Head of caudate nucleus (tissue), 42 donors: ENCODE measurements around the gene RAB28.
"Not testable (repeated sequence)": the region's sequence is repeated elsewhere in the genome, so short reads cannot be mapped to it uniquely, and the experiment has no call there.

Experiments used
- DNase-seq, 42 donors: peaks; one replicate each; pipeline versions ENCODE4 v3.0.0 to v3.0.0-alpha.2; 2020 to 2021; ENCODE audit warnings: mixed read lengths in 7 of 42
- intact Hi-C: fragments of 100-400 bp; cut with DNase I; formaldehyde crosslinking; loops from one replicate; pipeline ENCODE4 v1.15.0; 2022

RAB28 gene

DNA sequence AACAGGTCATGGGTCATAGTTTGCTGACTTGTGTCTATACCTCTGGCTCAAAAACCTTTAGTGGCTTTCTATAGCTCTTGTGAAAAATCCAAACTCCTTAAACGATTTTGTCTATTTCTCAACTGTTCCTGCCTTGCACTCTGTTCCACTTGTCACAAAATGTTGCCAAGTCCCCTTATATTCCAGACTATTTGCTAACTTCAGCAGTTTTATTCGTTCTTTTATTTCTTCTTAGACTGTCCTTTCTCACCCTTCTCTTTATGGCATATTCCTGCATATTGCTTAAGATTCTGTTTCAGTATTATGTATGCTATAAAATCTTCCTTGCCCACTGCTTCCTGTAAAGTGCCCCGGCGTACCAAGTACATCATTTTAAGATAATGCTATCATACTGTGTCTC, 80.8 kb downstream of the RAB28 start:
- no peak for DNase-seq
- intact Hi-C loops = no loop called here

DNA sequence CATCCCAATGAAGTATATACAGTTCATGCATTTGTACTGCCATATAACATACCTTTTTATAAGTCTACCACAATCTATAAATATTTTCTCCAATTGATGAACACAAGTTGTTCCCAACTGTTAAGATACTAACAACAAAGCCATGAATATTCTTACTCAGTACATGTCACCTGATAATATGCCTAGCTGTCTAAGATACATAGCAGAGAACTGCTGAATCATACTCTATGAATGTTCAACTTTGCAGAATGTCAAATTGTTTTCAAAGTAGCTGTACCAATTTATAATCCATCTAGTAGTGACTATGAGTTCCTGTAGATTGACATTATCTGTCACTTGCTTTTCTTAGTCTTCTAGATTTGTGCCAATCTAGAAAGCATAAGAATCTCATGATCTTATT, 84.9 kb downstream of the RAB28 start:
- no peak for DNase-seq
- intact Hi-C loops = no loop called here

DNA sequence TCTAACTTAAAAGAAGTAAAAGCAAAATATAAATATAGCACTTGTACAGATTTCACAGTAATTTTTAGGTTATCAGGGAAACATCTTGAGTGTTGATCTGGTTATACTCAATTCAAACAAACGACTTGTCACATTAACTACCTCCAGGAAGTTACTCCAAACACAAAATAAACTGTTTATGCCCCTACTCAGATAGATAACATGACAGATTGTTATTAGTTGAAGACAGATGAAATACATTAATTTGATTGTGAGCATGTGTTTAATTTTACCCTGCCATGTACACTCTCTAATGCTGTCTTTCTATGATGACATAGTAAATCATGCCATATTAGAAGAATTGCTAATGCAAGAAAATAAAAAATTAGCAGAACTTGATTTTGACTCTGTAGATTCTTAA, 88.0 kb downstream of the RAB28 start:
- intact Hi-C loops = no loop called here

DNA sequence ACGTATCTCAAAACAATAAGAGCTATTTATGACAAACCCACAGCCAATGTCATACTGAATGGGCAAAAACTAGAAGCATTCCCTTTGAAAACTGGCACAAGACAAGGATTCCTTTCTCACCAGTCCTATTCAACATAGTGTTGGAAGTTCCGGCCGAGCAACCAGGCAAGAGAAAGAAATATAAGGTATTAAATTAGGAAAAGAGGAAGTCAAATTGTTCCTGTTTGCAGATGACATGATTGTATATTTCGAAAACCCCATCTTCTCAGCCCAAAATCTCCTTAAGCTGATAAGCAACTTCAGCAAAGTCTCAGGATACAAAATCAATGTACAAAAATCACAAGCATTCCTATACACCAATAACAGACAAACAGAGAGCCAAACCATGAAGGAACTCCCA, 94.2 kb downstream of the RAB28 start:
- DNase-seq, intact Hi-C loops: not testable (repeated sequence)

More for the DNA sequence above, 88.0 kb downstream of the RAB28 start:
- DNase-seq = no peak

DNA sequence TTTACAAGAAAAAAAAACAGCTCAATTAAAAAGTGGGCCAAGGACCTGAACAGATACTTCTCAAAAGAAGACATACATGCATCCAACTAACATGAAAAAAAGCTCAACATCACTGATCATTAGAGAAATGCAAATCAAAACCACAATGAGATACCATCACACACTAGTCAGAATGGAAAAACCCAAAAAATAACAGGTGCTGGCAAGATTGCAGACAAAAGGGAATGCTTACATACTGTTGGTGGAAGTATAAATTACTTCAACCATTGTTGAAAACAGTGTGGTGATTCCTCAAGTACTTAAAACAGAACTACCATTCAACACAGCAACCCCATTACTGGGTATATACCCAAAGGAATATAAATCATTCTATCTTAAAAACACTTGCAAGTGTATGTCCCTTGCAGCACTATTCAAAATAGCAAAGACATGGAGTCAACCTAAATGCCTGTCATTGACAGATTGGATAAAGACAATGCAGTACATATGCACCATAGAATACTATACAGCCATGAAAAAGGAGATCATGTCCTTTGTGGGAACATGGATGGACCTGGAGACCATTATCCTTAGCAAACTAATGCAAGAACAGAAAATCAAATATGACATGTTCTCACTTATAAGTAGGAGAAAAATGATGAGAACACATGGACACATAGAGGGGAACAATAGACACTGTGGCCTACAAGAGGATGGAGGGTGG, 97.6 kb downstream of the RAB28 start:
- no peak for DNase-seq
- intact Hi-C loops = no loop called here

DNA sequence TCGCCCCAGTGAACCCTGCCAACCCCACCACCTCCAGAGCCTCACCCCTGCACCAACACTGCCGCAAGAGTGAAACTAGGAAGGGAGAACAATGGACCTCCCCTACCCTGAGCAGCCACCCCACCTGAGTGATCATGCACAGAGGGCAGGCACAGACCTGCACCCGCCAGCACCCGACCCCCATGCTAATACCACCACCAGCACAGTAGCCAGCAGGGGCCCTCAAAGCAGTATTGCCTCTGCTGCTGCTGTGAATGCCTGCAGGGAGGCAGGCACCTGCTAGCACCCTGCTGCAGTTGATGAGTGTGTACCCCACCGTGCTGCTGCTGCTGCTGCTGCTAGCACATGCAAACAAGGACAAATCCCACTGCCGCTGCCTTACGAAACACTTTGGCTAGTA, 100.1 kb downstream of the RAB28 start:
- intact Hi-C loops = no loop called here
- no peak for DNase-seq

DNA sequence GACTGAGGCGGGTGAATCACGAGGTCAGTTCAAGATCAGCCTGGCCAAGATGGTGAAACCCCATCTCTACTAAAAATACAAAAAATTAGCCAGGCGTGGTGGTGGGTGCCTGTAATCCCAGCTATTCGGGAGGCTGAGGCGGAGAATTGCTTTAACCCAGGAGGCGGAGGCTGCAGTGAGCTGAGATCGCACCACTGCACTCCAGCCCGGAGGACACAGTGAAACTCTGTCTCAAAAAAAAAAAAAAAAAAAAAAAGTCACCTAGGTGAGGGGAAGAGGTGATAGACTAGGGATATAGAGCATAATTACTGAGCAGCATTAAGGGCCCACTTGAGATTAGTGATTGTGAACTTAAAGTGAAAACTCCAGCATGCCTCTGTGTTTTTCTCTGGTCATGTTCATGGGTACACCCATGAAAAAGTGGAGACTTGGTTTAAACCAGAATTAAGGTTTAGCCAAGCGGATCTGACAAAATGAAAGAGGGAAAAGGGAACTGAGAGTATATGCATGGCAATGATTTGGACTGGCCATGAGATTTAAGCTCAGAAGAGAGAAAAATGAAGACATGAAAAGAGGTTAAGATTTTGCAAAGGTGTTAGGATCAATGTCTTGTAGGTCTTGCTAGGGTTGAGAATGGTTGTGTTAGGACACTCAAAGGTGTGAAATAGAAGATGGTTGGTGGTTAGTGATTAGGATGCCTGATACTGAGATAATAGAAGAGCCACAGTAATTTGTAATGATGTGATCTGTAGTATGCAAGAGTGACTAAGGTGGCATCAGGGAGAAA, 105.0 kb downstream of the RAB28 start:
- DNase-seq = no peak
- intact Hi-C loops = no loop called here

DNA sequence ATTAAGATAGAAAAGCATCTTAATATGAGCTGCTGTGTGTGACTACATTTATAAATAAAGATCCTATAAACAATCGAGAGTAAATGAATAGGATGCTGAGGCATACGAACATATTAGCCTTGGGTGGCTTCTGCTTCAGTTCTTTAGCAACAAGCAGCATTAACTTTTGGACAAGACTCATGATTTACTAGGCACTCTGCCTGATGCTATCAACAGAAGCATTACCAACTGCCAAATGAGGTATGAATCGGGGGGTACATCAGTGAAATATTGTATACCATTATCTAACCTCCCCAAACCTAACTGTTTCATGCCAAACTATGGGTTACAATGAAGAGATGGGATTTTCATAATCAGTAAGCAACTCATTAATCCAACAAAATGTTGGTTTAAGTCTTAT, 113.1 kb downstream of the RAB28 start:
- intact Hi-C loops = no loop called here
- DNase-seq = no peak

DNA sequence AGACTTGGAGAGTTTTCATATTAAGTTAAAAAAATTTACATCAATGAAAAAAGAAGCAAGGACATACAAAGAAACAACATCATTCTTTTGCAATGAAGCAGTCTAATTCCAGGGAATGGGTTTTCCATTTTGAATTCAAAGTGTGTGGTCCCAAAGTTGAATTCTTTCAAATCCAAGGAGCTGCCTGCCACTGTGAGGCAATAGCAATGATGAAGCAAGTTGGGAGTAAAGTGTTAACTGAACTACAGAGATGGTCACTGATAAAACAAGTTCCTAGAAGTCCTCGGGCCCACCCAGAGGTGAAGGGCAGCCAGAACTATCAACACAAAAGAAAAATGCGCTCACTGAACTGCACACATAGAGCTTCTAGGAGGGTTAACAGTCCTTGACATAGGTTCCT, 115.9 kb downstream of the RAB28 start:
- DNase-seq = no peak
- intact Hi-C loops = no loop called here

DNA sequence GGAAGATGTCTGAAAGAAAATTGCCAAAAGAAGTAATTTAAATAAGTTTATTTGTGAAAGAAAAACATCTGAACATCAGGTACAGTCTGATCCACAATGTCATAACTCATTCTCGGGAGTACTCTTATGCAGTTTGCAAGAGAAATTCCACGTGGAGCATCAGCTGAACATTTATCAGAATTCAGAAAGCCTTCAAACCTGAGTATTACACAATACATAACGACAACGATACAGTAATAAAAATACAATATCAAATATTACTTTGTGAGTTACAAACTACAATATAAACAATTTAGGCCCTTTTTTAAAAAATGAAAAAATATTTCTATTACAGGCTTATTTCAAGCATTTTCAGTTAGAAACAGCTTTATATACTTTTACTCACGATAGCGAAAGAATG, 116.4 kb downstream of the RAB28 start:
- DNase-seq = no peak
- intact Hi-C loops = no loop called here

DNA sequence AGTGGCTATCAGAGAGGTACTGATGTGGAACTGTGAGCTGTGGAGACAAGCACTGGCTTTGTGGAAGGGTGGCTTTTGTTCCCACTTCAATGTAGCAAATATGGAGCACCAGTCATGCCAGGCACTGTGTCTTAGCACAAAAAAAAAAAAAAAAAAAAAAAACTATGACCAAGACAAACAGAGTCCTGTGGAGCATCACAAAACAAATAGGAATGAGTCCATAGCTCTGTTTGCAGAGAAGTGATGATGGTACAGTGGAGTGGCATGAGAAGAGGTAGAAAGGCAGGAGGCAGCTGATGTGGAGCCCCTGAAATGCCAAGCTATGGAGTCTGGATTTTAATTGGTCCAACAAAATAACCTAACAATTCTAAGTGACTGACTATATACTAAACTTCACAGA, 116.9 kb downstream of the RAB28 start:
- DNase-seq = no peak
- intact Hi-C loops = no loop called here

DNA sequence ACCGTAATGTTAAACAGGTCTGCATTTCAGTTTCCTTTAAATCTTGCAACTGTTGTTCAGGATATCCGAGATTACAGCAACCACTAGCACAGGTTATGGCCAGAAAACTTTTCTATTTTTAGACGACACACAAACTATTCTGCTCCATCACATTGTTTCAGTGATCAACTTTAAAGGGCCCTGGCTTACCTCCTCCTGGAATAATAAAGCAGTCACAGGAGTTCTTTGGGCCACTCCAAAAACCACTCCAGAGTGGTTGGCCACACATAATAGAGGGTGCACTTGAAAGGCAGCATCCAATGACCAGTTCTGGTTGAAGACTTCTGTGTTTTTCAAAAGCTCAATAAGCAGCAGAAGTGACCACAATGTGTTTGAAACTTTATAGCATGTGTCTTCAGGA, 118.9 kb downstream of the RAB28 start:
- DNase-seq = no peak
- intact Hi-C loops = no loop called here

DNA sequence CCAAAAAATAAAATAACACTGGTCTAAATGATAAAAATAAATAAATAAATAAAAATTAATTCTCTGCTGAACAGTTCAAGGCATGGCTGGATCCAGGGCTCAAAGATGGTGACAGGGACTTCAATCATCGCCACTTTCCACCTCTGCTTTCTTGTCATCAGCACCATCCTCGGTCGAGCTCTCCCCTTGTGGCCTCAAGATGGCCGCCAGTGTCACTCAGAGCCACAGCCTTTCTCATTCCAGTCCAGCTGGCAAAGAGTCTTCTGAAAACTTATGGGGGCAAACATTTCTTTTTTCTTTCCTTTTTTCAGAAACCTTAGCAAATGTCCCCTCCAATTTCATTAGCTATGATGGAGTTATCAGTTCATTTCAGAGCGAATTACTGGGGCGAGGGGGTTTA, 119.5 kb downstream of the RAB28 start:
- intact Hi-C loops = no loop called here
- no peak for DNase-seq

DNA sequence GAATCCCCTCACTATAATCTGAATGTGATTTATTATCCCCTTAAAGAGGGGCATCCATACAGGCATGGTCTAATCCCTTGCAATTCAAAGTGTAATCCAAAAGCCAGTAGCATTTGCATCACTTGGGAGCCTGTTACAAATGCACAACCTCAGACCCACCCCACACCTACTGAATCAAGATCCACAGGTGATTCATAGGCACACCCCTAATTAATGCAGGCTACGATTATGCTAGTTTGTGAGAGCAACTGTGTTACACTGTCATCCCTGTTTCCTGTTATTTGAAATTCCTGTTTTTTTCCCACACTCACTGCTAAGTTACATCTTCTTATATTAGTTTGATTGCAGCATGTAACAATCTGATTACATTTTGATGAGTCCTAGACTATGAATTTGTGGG, 120.0 kb downstream of the RAB28 start:
- peak in 4 of 42 donors; percentile 2 to 25 (median 15) for DNase-seq
- intact Hi-C loops = no loop called here

DNA sequence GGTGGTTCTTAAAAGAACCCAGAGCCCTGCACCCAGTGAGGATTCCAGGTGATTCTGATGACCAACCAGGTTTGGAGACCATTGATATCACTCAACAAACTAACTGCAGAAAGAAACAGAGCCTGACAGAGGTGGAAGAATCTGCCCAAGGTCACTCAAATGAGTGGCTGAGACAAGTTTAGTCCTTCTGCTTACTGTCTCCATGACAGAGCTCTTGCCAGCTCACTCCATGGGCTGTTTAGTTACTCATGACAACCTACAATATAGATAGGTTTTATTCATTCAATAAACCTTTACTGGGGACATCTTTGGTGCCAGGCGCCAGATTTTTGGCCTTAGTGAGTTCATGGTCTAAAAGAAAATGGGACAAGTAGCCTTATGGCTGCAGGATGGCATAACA, 124.3 kb downstream of the RAB28 start:
- intact Hi-C loops = no loop called here

DNA sequence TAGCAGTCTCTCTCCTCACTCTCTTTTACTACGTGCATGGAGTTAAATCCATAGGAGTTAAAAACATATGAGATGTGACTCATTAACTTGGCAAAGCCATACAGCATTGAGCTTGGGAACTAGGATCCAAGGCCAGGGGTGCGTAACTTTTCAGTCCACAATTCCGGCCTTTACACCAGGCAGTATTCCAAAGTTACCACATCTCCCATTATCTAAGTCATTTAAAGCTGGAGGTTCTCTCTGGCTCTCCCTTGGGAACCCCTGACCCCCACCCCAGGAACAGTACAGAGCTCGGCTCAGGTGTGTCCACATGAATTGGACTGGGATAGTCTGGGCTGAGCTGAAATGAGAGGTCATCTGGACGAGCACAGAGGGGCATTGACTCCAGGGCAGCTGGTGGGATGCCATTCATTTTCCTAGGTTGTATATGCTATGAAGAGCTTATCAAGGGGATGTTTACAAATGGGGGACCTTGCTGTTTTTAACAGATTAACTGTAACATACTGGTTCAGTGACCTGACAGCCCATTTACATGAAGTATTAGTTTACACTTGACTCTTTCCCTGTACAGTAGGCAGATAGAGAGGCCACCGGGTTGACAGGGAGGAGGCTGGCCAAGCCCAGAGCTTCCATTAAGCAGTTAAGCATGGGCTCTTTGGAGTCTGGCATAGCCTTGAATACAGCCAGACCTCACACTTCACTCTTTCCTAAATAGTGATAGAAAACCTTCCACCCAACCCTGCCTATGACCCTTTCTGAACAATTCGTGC, 128.8 kb downstream of the RAB28 start:
- DNase-seq = no peak
- intact Hi-C loops = no loop called here

More for the DNA sequence above, 124.3 kb downstream of the RAB28 start:
- no peak for DNase-seq

DNA sequence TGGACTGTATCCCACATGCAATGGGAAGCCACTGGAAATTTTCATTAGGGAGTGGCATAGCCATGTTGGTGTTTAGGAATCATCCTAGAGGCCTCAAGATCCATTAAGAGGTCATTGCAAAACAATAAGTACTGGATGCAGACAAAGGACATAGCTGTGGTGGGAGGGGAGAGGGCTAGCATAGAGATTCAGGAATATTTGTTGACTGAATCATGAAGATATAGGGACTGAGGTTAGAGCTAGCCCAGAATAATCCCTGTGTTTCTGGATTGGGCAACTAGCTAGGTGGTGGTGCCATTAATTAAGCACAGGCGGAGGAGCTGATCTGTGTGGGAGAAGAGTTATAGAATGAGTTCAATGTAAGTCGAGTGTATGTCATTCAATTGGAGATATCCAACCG, 135.0 kb downstream of the RAB28 start:
- intact Hi-C loops = no loop called here
- DNase-seq = no peak

DNA sequence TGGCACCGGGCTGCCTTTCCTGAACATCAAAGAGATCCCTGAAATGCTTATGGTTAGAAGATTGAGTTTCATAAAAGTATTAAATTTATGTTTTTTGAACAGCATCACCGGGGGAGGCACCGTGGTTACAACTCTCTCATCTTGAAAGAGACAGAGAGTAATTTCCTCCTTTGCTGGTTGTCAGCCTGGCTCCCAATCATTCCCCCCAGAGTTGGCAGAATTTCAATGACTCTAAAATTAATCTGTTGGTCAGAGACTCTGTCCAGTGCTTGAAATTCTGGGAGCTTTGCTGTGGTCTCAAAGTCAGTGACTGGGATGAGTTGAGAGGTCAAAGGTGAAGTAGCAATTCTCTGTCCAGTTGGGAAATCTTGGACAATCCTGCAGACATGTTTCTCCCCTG, 135.9 kb downstream of the RAB28 start:
- intact Hi-C loops = no loop called here
- DNase-seq = no peak

DNA sequence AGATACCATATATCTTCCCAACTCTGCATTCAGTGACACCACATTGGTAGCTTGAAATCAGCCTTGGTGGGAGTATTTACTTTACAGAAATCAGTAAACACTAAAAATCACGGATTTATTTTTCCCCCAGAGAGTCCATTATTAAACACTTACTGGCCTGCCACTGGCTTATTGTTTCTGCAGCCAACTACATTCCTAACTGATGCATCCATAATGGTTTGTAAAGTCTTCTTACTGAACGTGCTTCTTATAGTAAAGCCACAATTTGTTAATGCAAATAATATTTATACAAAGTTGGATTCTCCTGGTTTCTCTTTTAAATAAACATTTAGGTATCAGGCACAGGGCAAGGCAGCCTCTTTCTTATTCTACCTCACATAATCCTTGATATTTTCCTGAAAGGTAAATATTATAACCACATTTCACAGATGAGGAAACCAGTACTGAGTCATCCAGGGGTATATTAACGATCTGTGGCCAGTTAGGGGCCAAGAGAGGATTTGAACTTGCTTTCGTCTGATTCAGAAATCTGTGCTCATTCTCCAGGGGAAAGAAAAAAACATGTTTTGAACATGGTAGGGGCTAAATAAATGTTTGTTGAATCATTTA, 136.5 kb downstream of the RAB28 start:
- no peak for DNase-seq
- intact Hi-C loops = no loop called here

DNA sequence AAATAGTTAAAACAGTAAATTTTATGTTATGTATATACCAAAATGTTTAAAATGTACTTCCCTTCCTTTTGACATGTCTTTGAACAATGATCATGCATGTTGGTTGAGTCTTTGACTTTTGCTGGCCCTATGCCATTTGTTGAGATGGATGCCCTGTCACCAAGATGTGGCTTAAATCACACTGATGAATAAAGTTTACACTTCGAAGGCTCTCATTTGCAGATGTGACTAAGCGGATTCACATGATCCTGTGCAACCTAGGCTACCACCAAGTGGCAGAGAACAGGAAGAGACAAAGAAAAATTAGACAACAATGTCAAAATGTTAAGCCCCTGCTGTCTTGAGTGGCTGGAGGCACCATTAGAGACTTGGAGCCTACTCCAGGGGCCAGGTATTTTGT, 139.9 kb downstream of the RAB28 start:
- DNase-seq = no peak
- intact Hi-C loops = no loop called here
